GM12891 (cell line): Measurements from ENCODE around the gene NOL9.

Experiments used
- PAX5 ChIP-seq: IDR thresholded peaks from 2 replicates; pipeline ENCODE4 v1.6.1; 2011; ENCODE audit warnings: low read length, moderate library complexity, mild to moderate bottlenecking; ENCODE audit not compliant: insufficient read depth, severe bottlenecking
- POLR2A ChIP-seq: IDR thresholded peaks from 2 replicates; pipeline ENCODE4 v1.6.1; 2011; ENCODE audit warnings: low read depth, low read length, control low read depth
- POLR2AphosphoS5 ChIP-seq: IDR thresholded peaks from 2 replicates; pipeline ENCODE4 v1.6.1; 2011; ENCODE audit warnings: low read depth, low read length, control low read depth
- POU2F2 ChIP-seq: IDR thresholded peaks from 2 replicates; pipeline ENCODE4 v1.6.1; 2011; ENCODE audit warnings: low read depth, mild to moderate bottlenecking, control low read depth, low read length, moderate library complexity
- SPI1 ChIP-seq: IDR thresholded peaks from 2 replicates; pipeline ENCODE4 v1.6.1; 2011; ENCODE audit warnings: low read depth, low read length, control low read depth
- TAF1 ChIP-seq: IDR thresholded peaks from 2 replicates; pipeline ENCODE4 v1.6.1; 2011; ENCODE audit warnings: low read depth, low read length, control low read depth

- no peak for TF ChIP-seq POLR2A
- TF ChIP-seq POLR2AphosphoS5 = no peak
- no peak for TF ChIP-seq TAF1
- TF ChIP-seq POU2F2 = no peak
- TF ChIP-seq SPI1 = no peak
- no peak for TF ChIP-seq PAX5
Measured at GRCh38 chr1:6497867-6498575, 56.3 kb downstream of the NOL9 start.
